H1 (cell line): ENCODE results near the gene CERS3. TPM values are rescaled to one million over a fixed set of nuclear protein-coding genes. Genes with fewer than 3 reads are reported as not detected.

Source experiments
- CTCF ChIA-PET: fragments of 300-600 bp; sonication (Branson Sonifier 250); formaldehyde crosslinking; loops from one replicate; lab custom pipeline; 2021; ENCODE audit not compliant: partially characterized antibody; lab: Charles Lee
- POLR2A ChIA-PET: fragments of 300-600 bp; sonication (Branson Sonifier 250); formaldehyde crosslinking; loops from one replicate; lab custom pipeline; 2021; ENCODE audit warnings: inconsistent platforms; ENCODE audit not compliant: partially characterized antibody; lab: Charles Lee
- DNase-seq, 2 experiments: peaks; one replicate each; pipeline versions ENCODE4 v3.0.0 to v3.0.0-alpha.2; 2010 to 2022; ENCODE audit warnings: low spot score in 2 of 2, low read depth in 1 of 2, mixed read lengths in 1 of 2
- FAIRE-seq: peaks from 2 replicates; lab custom pipeline; 2011; peaks lifted over from hg19 to GRCh38; lab: Jason Lieb, UNC
- H2AFZ ChIP-seq: 2 replicates; pipeline ENCODE4 v1.8.1; 2012; ENCODE audit warnings: low read length, inconsistent platforms
- H2AK5ac ChIP-seq: 2 replicates; pipeline ENCODE4 v1.6.1; 2013; ENCODE audit warnings: low read depth, low read length
- H2BK120ac ChIP-seq: replicated peaks from 2 replicates; pipeline ENCODE3; 2013; ENCODE audit warnings: low read depth, low read length, inconsistent platforms
- H2BK12ac ChIP-seq: 2 replicates; pipeline ENCODE4 v1.6.1; 2013; ENCODE audit warnings: low read depth, low read length
- H2BK15ac ChIP-seq: 2 replicates; pipeline ENCODE4 v1.6.1; 2013; ENCODE audit warnings: low read length
- H2BK20ac ChIP-seq: 2 replicates; pipeline ENCODE4 v1.6.1; 2013; ENCODE audit warnings: low read length
- H2BK5ac ChIP-seq: 2 replicates; pipeline ENCODE4 v1.6.1; 2013; ENCODE audit warnings: low read depth, low read length
- H3K14ac ChIP-seq: 2 replicates; pipeline ENCODE4 v1.6.1; 2013; ENCODE audit warnings: inconsistent platforms; ENCODE audit not compliant: insufficient read length
- H3K18ac ChIP-seq: 2 replicates; pipeline ENCODE4 v1.6.1; 2013; ENCODE audit warnings: low read length; ENCODE audit errors: extremely low read depth
- H3K23ac ChIP-seq: 2 replicates; pipeline ENCODE4 v1.6.1; 2013; ENCODE audit warnings: inconsistent platforms; ENCODE audit not compliant: insufficient read length
- H3K23me2 ChIP-seq: 2 replicates; pipeline ENCODE4 v1.6.1; 2013; ENCODE audit warnings: low read depth, low read length
- H3K27ac ChIP-seq: 2 replicates; pipeline ENCODE4 v1.6.1; 2011; ENCODE audit warnings: low read depth, low read length, inconsistent platforms
- H3K27me3 ChIP-seq, 4 experiments: replicated peaks in 1 of 4; 1 replicate in 1 of 4; 2 replicates in 3 of 4; pipeline versions ENCODE4 v1.6.1 to v1.8.1; 2011 to 2013; ENCODE audit warnings: low read length in 3 of 4, mild to moderate bottlenecking in 3 of 4, inconsistent platforms in 2 of 4, mixed read lengths in 2 of 4, moderate library complexity in 1 of 4; ENCODE audit not compliant: control insufficient read depth in 3 of 4, insufficient read depth in 3 of 4; ENCODE audit errors: extremely low read depth in 1 of 4
- H3K36me3 ChIP-seq, 4 experiments: 2 replicates each; pipeline versions ENCODE4 v1.6.1 to v1.8.1; 2011 to 2013; ENCODE audit warnings: mild to moderate bottlenecking in 4 of 4, low read length in 3 of 4, moderate library complexity in 2 of 4, control low read depth in 1 of 4, inconsistent platforms in 1 of 4; ENCODE audit not compliant: insufficient read depth in 4 of 4, control insufficient read depth in 2 of 4
- H3K4ac ChIP-seq: replicated peaks from 2 replicates; pipeline ENCODE3; 2013; ENCODE audit warnings: low read length, low read depth, mixed read lengths, inconsistent platforms; ENCODE audit not compliant: insufficient read length
- H3K4me1 ChIP-seq, 4 experiments: replicated peaks in 1 of 4; 1 replicate in 1 of 4; 2 replicates in 3 of 4; pipeline versions ENCODE4 v1.6.1 to v1.8.1; 2011 to 2013; ENCODE audit warnings: low read length in 3 of 4, inconsistent platforms in 2 of 4, mixed read lengths in 1 of 4; ENCODE audit not compliant: insufficient read depth in 4 of 4, control insufficient read depth in 3 of 4
- H3K4me2 ChIP-seq, 2 experiments: 2 replicates each; pipeline versions ENCODE4 v1.6.1 to v1.8.1; 2011 to 2013; ENCODE audit warnings: low read depth in 2 of 2, low read length in 2 of 2, control low read depth in 1 of 2, inconsistent platforms in 1 of 2, mild to moderate bottlenecking in 1 of 2; ENCODE audit not compliant: insufficient read depth in 1 of 2
- H3K4me3 ChIP-seq, 4 experiments: fragments of 200-600, 300-600 bp in 1 of 4; sonication (generic), shearing (Covaris generic), sonication (Bioruptor Twin) in 1 of 4; 2 replicates each; pipeline versions ENCODE4 v1.5.1 to v1.8.1; 2011 to 2016; ENCODE audit warnings: low read length in 4 of 4, low read depth in 3 of 4, control low read depth in 2 of 4, inconsistent platforms in 2 of 4, mild to moderate bottlenecking in 2 of 4, mixed read lengths in 1 of 4, moderate library complexity in 1 of 4; ENCODE audit not compliant: insufficient read depth in 2 of 4; ENCODE audit errors: extremely low read depth in 1 of 4
- H3K56ac ChIP-seq: replicated peaks from 2 replicates; pipeline ENCODE3; 2013; ENCODE audit warnings: low read depth, mild to moderate bottlenecking, mixed read lengths, low read length, inconsistent platforms; ENCODE audit not compliant: insufficient read length
- H3K79me1 ChIP-seq: 2 replicates; pipeline ENCODE4 v1.6.1; 2013; ENCODE audit warnings: low read depth, low read length, control low read depth
- H3K79me2 ChIP-seq, 2 experiments: 2 replicates each; pipeline versions ENCODE4 v1.6.1 to v1.8.1; 2012 to 2013; ENCODE audit warnings: low read length in 2 of 2, mild to moderate bottlenecking in 2 of 2, inconsistent platforms in 1 of 2; ENCODE audit not compliant: insufficient read depth in 2 of 2, control insufficient read depth in 1 of 2
- H3K9ac ChIP-seq, 4 experiments: replicated peaks in 1 of 4; 1 replicate in 1 of 4; 2 replicates in 3 of 4; pipeline versions ENCODE4 v1.6.1 to v1.8.1; 2011 to 2013; ENCODE audit warnings: low read depth in 3 of 4, low read length in 3 of 4, control low read depth in 2 of 4, mild to moderate bottlenecking in 2 of 4, moderate library complexity in 2 of 4, inconsistent platforms in 1 of 4; ENCODE audit errors: extremely low read depth in 1 of 4
- H3K9me3 ChIP-seq, 2 experiments: 2 replicates each; pipeline versions ENCODE4 v1.6.1 to v1.8.1; 2012 to 2013; ENCODE audit warnings: mild to moderate bottlenecking in 2 of 2, moderate library complexity in 2 of 2, control low read depth in 1 of 2, inconsistent platforms in 1 of 2, low read depth in 1 of 2, low read length in 1 of 2, mixed read lengths in 1 of 2; ENCODE audit not compliant: insufficient read depth in 2 of 2
- H4K20me1 ChIP-seq, 2 experiments: replicated peaks in 1 of 2; 2 replicates each; pipeline versions ENCODE3 to v1.8.1; 2011 to 2013; ENCODE audit warnings: inconsistent platforms in 2 of 2, low read length in 2 of 2, mild to moderate bottlenecking in 1 of 2; ENCODE audit not compliant: insufficient read depth in 2 of 2, control insufficient read depth in 1 of 2
- H4K5ac ChIP-seq: 2 replicates; pipeline ENCODE4 v1.6.1; 2013; ENCODE audit warnings: low read length, low read depth, mixed read lengths, inconsistent platforms; ENCODE audit not compliant: insufficient read length
- H4K8ac ChIP-seq: 2 replicates; pipeline ENCODE4 v1.8.0; 2013; ENCODE audit warnings: mild to moderate bottlenecking, moderate library complexity, low read length, inconsistent platforms; ENCODE audit not compliant: insufficient read depth; ENCODE audit errors: extremely low read depth
- H4K91ac ChIP-seq: replicated peaks from 2 replicates; pipeline ENCODE3; 2013; ENCODE audit warnings: low read length, mixed read lengths, inconsistent platforms; ENCODE audit not compliant: insufficient read length
- ASH2L ChIP-seq: fragments of 200-600, 300-600 bp; sonication (generic); IDR thresholded peaks from one replicate; pipeline ENCODE4 v1.7.1; 2017; ENCODE audit warnings: low read length
- CTBP2 ChIP-seq: IDR thresholded peaks from 2 replicates; pipeline ENCODE4 v1.7.0; 2011; ENCODE audit warnings: borderline replicate concordance, mild to moderate bottlenecking, moderate library complexity, mixed read lengths, low read length; ENCODE audit not compliant: insufficient read depth, insufficient read length
- CTCF ChIP-seq, 3 experiments: IDR thresholded peaks; 1 replicate in 2 of 3; 2 replicates in 1 of 3; pipeline versions ENCODE4 v1.5.1 to v1.6.1; 2011; ENCODE audit warnings: low read length in 3 of 3, mild to moderate bottlenecking in 3 of 3, inconsistent platforms in 2 of 3, low read depth in 1 of 3, moderate library complexity in 1 of 3; ENCODE audit not compliant: insufficient read depth in 1 of 3; ENCODE audit errors: control extremely low read depth in 1 of 3
- RFX5 ChIP-seq: IDR thresholded peaks from 2 replicates; pipeline ENCODE4 v1.6.1; 2011; ENCODE audit warnings: low read depth, low read length, improper control_type of control experiment, borderline replicate concordance
- WGBS, 2 experiments: shearing (Covaris generic) in 1 of 2; methylation state at CpG; one replicate each; pipeline versions ENCODE4 v1.1.6 to v1.1.7; 2013 to 2015; ENCODE audit warnings: low lambda C conversion rate in 2 of 2, mixed read lengths in 2 of 2, inconsistent platforms in 1 of 2, low coverage in 1 of 2, missing lambda C conversion rate in 1 of 2; ENCODE audit not compliant: insufficient replicate concordance in 2 of 2, insufficient coverage in 1 of 2, insufficient read length in 1 of 2; ENCODE audit errors: extremely low coverage in 1 of 2, missing lambda C conversion rate in 1 of 2; 5-methylcytosine and 5-hydroxymethylcytosine counted together
- polyA plus RNA-seq, 7 experiments: library from polyadenylated mRNA; depleted of rRNA in 3 of 7; stranded (reverse) in 5 of 7; unstranded in 2 of 7; fragments of >200 nt in 5 of 7; fragments of 200-250 nt in 2 of 7; gene quantifications; 1 replicate in 5 of 7; 2 replicates in 1 of 7; 4 replicates in 1 of 7; pipeline versions ENCODE4 v1.2.1 to v1.2.3, GENCODE V29; 2011 to 2013; ENCODE audit warnings: missing spikeins in 2 of 7, mixed read lengths in 2 of 7
- total RNA-seq: library from RNA; stranded (reverse); fragmentation: NEBNext Ultra II Directional; extraction: Animal tissue kit (Norgen Biotek cat#: 25700); gene quantifications from 2 replicates; pipeline ENCODE4 v1.2.1, GENCODE V29; 2021

CERS3 gene
- total and polyA plus RNA-seq, 2 of the 8 experiments (the other 6 are each of a cell fraction or from before 2014, with no cell fraction given), result 0.62 TPM; not detected in 1

GRCh38 chr15:100385300-100386050 lies 143.3 kb downstream of the CERS3 start:
- Histone ChIP-seq H4K8ac (no peak overlapping the region), H3K18ac (no peak overlapping the region), H3K4me3 (no peak overlapping the region), H3K14ac (no peak overlapping the region), H2BK120ac (no peak overlapping the region), H2AFZ (no peak overlapping the region), H2AK5ac (no peak overlapping the region), H3K79me1 (no peaks in the 10 kb centered on the region), H3K36me3 (no peaks in the 10 kb centered on the region), H2BK15ac (no peak overlapping the region), H4K91ac (no peak overlapping the region), H3K9me3 (peaks cover 38 to 39% of the 10 kb centered on the region in 2 experiments), H2BK5ac (no peak overlapping the region), H3K4me2 (no peak overlapping the region), H3K23ac (no peak overlapping the region), H4K5ac (no peak overlapping the region), H3K4ac (no peak overlapping the region), H3K27me3 (no peaks in the 10 kb centered on the region), H3K23me2 (no peaks in the 10 kb centered on the region), H2BK20ac (no peak overlapping the region), H3K4me1 (no peaks in the 10 kb centered on the region), H4K20me1 (no peaks in the 10 kb centered on the region), H3K9ac (no peak overlapping the region), H3K27ac (no peak overlapping the region), H2BK12ac (no peak overlapping the region), H3K56ac (no peak overlapping the region), H3K79me2 (no peaks in the 10 kb centered on the region)
- no peak for TF ChIP-seq CTCF (IDR thresholded peaks at IDR 0.05; ENCODE audit: control extremely low read depth in 1 of 3, insufficient read depth in 1 of 3, low read depth in 1 of 3, low read length in 3 of 3)
- no peak for TF ChIP-seq CTBP2
- TF ChIP-seq RFX5, result no peak
- no peak for TF ChIP-seq ASH2L
- FAIRE-seq, result no peak
- CTCF ChIA-PET, result interaction anchor here (0.7 to 8.8 kb wide), 2 partner anchors 35 to 77 kb away, joined by 4 to 76 read pairs; no protein-coding TSS in a partner anchor
- DNase-seq, result no peak
- POLR2A ChIA-PET, result no interaction called here
- 80% methylated on average over 3 of the region's 3 CpGs; no CpG with 5 or more reads in 1 of the 2 experiments for WGBS, 2 experiments
